Muscle layer of colon (tissue), 2 donors: ENCODE results near the gene ANKRD1.

Experiments
- H3K27ac ChIP-seq: one replicate; pipeline ENCODE4 v1.7.0; 2013; ENCODE audit warnings: low read depth, mild to moderate bottlenecking, low read length, moderate library complexity
- H3K27me3 ChIP-seq, 2 donors: one replicate each; pipeline ENCODE4 v1.7.0; 2013; ENCODE audit warnings: low read length in 2 of 2, mild to moderate bottlenecking in 2 of 2; ENCODE audit not compliant: insufficient read depth in 2 of 2, control insufficient read depth in 1 of 2
- H3K36me3 ChIP-seq: one replicate; pipeline ENCODE4 v1.7.0; 2013; ENCODE audit warnings: mild to moderate bottlenecking, low read length; ENCODE audit not compliant: insufficient read depth
- H3K4me1 ChIP-seq: one replicate; pipeline ENCODE4 v1.7.0; 2013; ENCODE audit warnings: mild to moderate bottlenecking, low read length; ENCODE audit not compliant: insufficient read depth
- H3K4me3 ChIP-seq, 2 donors: one replicate each; pipeline ENCODE4 v1.7.0; 2013; ENCODE audit warnings: low read length in 2 of 2, low read depth in 1 of 2, mild to moderate bottlenecking in 1 of 2, moderate library complexity in 1 of 2
- H3K9ac ChIP-seq: one replicate; pipeline ENCODE4 v1.7.0; 2013; ENCODE audit warnings: low read length
- H3K9me3 ChIP-seq: one replicate; pipeline ENCODE4 v1.7.0; 2013; ENCODE audit warnings: mild to moderate bottlenecking, low read length
- donor health status: abdominal sarcoma.
- donor health status: Adenocarcinoma of cecum.

The ANKRD1 gene

GRCh38 chr10:90930971-90931871 lies 10.3 kb upstream of the ANKRD1 start:
- no peak overlapping the region for H3K4me3 ChIP-seq
- H3K27ac ChIP-seq = no peak overlapping the region
- no peaks in the 10 kb centered on the region for H3K27me3 ChIP-seq
- H3K9ac ChIP-seq = no peak overlapping the region
- H3K9me3 ChIP-seq = no peaks in the 10 kb centered on the region
- H3K4me1 ChIP-seq = peaks cover 13% of the 10 kb centered on the region
- H3K36me3 ChIP-seq = no peaks in the 10 kb centered on the region

GRCh38 chr10:90930070-90930837 lies 9.4 kb upstream of the ANKRD1 start:
- peaks cover 13% of the 10 kb centered on the region for H3K4me1 ChIP-seq
- H3K9me3 ChIP-seq = no peaks in the 10 kb centered on the region
- H3K9ac ChIP-seq = no peak overlapping the region
- H3K27me3 ChIP-seq = no peaks in the 10 kb centered on the region
- no peaks in the 10 kb centered on the region for H3K36me3 ChIP-seq
- no peak overlapping the region for H3K27ac ChIP-seq
- no peak overlapping the region for H3K4me3 ChIP-seq

- Histone ChIP-seq H3K27ac (no peak overlapping the region), H3K9me3 (no peaks in the 10 kb centered on the region), H3K27me3 (no peaks in the 10 kb centered on the region), H3K36me3 (no peaks in the 10 kb centered on the region), H3K9ac (no peak overlapping the region), H3K4me3 (no peak overlapping the region), H3K4me1 (peaks cover 13% of the 10 kb centered on the region)
These were observed 8.3 kb upstream of the ANKRD1 start for GRCh38 chr10:90929179-90929578.

GRCh38 chr10:90927293-90927692 lies 6.4 kb upstream of the ANKRD1 start:
- H3K4me3 ChIP-seq = no peak overlapping the region
- H3K27me3 ChIP-seq = no peaks in the 10 kb centered on the region
- H3K27ac ChIP-seq = no peak overlapping the region
- H3K9ac ChIP-seq = no peak overlapping the region
- H3K4me1 ChIP-seq = peaks cover 13% of the 10 kb centered on the region
- H3K36me3 ChIP-seq = no peaks in the 10 kb centered on the region
- no peaks in the 10 kb centered on the region for H3K9me3 ChIP-seq

- Histone ChIP-seq H3K27me3 (no peaks in the 10 kb centered on the region), H3K36me3 (no peaks in the 10 kb centered on the region), H3K4me3 (no peak overlapping the region), H3K9me3 (no peaks in the 10 kb centered on the region), H3K9ac (no peak overlapping the region), H3K27ac (no peak overlapping the region), H3K4me1 (peaks cover 3% of the 10 kb centered on the region)
These were observed 4.5 kb upstream of the ANKRD1 start for GRCh38 chr10:90925079-90926029.

- H3K9me3 ChIP-seq = no peaks in the 10 kb centered on the region
- no peak overlapping the region for H3K27ac ChIP-seq
- H3K4me3 ChIP-seq = no peak overlapping the region
- H3K36me3 ChIP-seq = no peaks in the 10 kb centered on the region
- H3K4me1 ChIP-seq = no peaks in the 10 kb centered on the region
- no peak overlapping the region for H3K9ac ChIP-seq
- no peaks in the 10 kb centered on the region for H3K27me3 ChIP-seq
These were observed 3.7 kb upstream of the ANKRD1 start for GRCh38 chr10:90924552-90924951.

GRCh38 chr10:90923111-90923731 lies 2.3 kb upstream of the ANKRD1 start:
- no peaks in the 10 kb centered on the region for H3K36me3 ChIP-seq
- no peak overlapping the region for H3K27ac ChIP-seq
- H3K4me1 ChIP-seq = no peaks in the 10 kb centered on the region
- H3K9ac ChIP-seq = no peak overlapping the region
- no peaks in the 10 kb centered on the region for H3K27me3 ChIP-seq
- no peak overlapping the region for H3K4me3 ChIP-seq
- H3K9me3 ChIP-seq = no peaks in the 10 kb centered on the region

GRCh38 chr10:90921906-90922305 lies 1.0 kb upstream of the ANKRD1 start:
- no peaks in the 10 kb centered on the region for H3K36me3 ChIP-seq
- H3K4me3 ChIP-seq = no peak overlapping the region
- no peak overlapping the region for H3K27ac ChIP-seq
- H3K9me3 ChIP-seq = no peaks in the 10 kb centered on the region
- no peak overlapping the region for H3K9ac ChIP-seq
- no peaks in the 10 kb centered on the region for H3K27me3 ChIP-seq
- no peaks in the 10 kb centered on the region for H3K4me1 ChIP-seq

GRCh38 chr10:90919683-90920574 lies 958 bp downstream of the ANKRD1 start:
- no peak overlapping the region for H3K27ac ChIP-seq
- no peak overlapping the region for H3K4me3 ChIP-seq
- no peaks in the 10 kb centered on the region for H3K4me1 ChIP-seq
- no peaks in the 10 kb centered on the region for H3K36me3 ChIP-seq
- H3K27me3 ChIP-seq = no peaks in the 10 kb centered on the region
- H3K9ac ChIP-seq = no peak overlapping the region
- H3K9me3 ChIP-seq = no peaks in the 10 kb centered on the region

- Histone ChIP-seq H3K27ac (no peak overlapping the region), H3K27me3 (no peaks in the 10 kb centered on the region), H3K36me3 (no peaks in the 10 kb centered on the region), H3K9ac (no peak overlapping the region), H3K4me3 (no peak overlapping the region), H3K9me3 (no peaks in the 10 kb centered on the region), H3K4me1 (no peaks in the 10 kb centered on the region)
These were observed 2.9 kb downstream of the ANKRD1 start for GRCh38 chr10:90917968-90918318.
